Breast epithelium (tissue), 3 donors: ENCODE results near the gene RAB43.
"Not testable (repeated sequence)": the region's sequence is repeated elsewhere in the genome, so short reads cannot be mapped to it uniquely, and the experiment has no call there.

Source experiments
- CTCF ChIP-seq, 3 donors: fragments of 450-650 bp; IDR thresholded peaks; one replicate each; pipeline ENCODE4 v1.5.1; 2016 to 2017; ENCODE audit warnings: antibody characterized with exemption in 3 of 3, mild to moderate bottlenecking in 3 of 3, moderate library complexity in 3 of 3
- POLR2A ChIP-seq: fragments of 450-650 bp; IDR thresholded peaks from one replicate; pipeline ENCODE4 v1.6.1; 2016; ENCODE audit warnings: antibody characterized with exemption, mild to moderate bottlenecking, moderate library complexity

- TF ChIP-seq CTCF (IDR thresholded peaks at IDR 0.05); POLR2A: not testable (repeated sequence)
Measured at GRCh38 chr3:129088312-129088711, 33.3 kb downstream of the RAB43 start.
